Erythroblast (primary cell): ENCODE data around the gene DNAJC21.

Experiments
- GATA1 ChIP-seq: IDR thresholded peaks from 2 replicates; pipeline ENCODE4 v1.6.1; 2011; ENCODE audit warnings: low read depth, mild to moderate bottlenecking, control low read depth, low read length, moderate library complexity
- POLR2A ChIP-seq: IDR thresholded peaks from 2 replicates; pipeline ENCODE4 v1.6.1; 2011; ENCODE audit warnings: mild to moderate bottlenecking, low read length

- TF ChIP-seq POLR2A (no peak), GATA1 (no peak)
Measured at GRCh38 chr5:34970552-34970951, 41.2 kb downstream of the DNAJC21 start.
